ENCODE measurements around the gene CBX5.
"Not testable (repeated sequence)": the region's sequence is repeated elsewhere in the genome, so short reads cannot be mapped to it uniquely, and the experiment has no call there.

The CBX5 gene

DNA sequence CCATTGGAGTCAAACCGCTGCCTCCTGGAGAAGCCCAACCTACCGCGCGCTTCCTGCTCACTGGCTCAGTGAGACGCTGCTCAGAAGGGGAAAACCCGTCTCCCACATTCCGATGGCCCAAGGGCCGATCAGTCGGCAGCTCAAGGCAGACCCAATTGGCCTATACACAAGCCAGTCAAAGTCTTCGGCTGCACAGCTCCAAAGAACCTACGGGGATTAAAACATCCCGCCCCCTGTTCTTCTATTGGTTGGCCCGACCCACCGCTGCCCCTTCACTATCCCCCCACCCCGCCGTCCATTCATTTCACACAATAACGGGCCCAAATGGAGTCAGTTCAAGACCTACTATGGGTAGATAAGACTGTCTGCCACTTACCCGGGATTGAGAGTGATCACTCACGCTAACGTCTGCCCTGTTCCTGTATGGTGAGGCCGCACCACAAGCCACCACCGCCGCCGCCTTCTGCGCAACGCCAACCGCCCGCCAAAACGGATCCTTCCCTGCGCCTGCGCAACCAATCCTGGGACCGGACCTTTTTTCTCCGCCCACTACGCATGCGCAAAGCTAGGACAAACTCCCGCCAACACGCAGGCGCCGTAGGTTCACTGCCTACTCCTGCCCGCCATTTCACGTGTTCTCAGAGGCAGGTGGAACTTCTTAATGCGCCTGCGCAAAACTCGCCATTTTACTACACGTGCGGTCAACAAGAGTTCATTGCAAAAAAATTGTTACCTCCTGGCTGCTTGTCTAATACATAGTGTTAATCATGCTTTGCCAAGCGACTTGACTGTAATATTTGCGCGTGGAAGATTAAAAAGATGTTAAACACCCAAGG, at the start of gene CBX5:
CBX5 (minus strand) TSS at position 491 of the 836 bp plus-strand sequence. CDS start 22,472 bp downstream, outside the sequence.
- peaks cover 55% of the 10 kb centered on the region for H3K4me1 Mint-ChIP-seq (ENCODE audit: low read depth)
- H3K27ac Mint-ChIP-seq = no peak within 1 kb of the TSS
- no peak within 1 kb of the TSS for H3K4me3 Mint-ChIP-seq
- no peaks in the 10 kb centered on the region for H3K27me3 Mint-ChIP-seq (ENCODE audit: low read depth)
- H3K36me3 Mint-ChIP-seq (ENCODE audit: low read depth) = peaks cover 17% of the 10 kb centered on the region
- H3K9me3 Mint-ChIP-seq = no peaks in the 10 kb centered on the region

DNA sequence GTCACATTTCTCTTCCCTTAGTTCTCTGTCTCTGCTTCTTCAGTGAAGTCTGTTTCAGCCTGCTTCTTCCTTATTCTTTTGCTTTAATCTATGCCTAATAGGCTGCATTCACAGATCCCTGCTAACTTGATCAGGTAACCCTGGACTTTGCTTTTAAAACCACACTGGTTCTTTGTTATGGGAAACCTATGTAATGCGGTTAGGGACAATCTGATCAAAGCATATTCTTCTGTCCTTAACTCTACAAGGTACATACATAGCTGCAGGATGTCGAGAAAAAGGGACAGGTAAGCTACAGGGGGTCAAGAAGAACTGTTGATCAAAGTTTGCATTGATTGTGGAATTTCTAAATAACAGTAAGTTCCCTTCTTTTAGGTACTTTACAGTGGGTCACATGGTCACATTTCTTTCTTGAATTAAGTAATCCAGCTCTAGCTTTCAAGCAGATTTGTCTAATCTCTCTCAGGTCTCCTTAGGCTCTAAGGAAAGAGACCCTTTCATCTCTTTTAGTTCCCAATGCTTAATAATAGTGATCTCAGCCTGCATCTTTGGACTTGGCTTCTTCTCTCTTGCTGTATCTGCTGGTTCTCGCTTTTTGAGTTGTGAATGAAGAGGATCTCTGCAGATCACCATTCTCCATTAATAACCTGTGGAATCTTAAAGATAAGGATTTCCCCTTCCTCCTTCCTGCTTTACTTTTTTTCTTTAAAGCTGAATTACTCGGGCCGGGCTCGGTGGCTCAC, 48.8 kb upstream of the CBX5 start:
- Mint-ChIP-seq H3K27me3 (ENCODE audit: low read depth) (no peaks in the 10 kb centered on the region), H3K9me3 (no peaks in the 10 kb centered on the region), H3K4me3 (peak overlapping the region; percentile 32), H3K36me3 (ENCODE audit: low read depth) (peaks cover 14% of the 10 kb centered on the region), H3K4me1 (ENCODE audit: low read depth) (peaks cover 45% of the 10 kb centered on the region), H3K27ac (peak overlapping the region; percentile 58)

DNA sequence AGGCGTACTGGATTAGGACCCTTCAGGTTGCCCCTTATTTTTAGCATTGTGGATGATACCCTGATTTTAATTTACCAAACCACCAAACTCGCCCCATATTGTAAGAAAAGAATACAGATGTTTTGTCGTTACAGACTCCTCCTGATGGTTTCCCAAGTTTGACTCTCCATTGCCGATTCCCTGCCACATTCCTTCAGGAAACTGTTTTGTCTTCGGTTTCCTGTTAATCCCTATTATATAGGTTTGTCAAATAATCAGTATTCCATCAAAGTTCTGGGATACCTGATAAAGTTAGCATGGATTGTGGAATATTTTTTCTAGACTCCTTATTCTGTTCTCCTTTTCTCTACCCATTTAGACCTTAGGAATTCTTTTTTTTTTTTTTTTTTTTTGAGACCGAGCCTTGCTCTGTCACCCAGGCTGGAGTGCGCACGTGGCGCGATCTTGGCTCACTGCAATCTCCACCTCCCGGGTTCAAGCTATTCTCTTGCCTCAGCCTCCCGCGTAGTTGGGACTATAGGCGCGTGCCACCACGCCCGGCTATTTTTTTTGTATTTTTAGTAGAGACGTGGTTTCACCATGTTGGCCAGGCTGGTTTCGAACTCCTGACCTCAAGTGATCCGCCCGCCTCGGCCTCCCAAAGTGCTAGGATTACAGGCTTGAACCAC, 45.7 kb upstream of the CBX5 start:
- H3K9me3 Mint-ChIP-seq; H3K27me3 Mint-ChIP-seq (ENCODE audit: low read depth); H3K36me3 Mint-ChIP-seq (ENCODE audit: low read depth): not testable (repeated sequence)
- H3K27ac Mint-ChIP-seq = peak overlapping the region; percentile 89
- H3K4me1 Mint-ChIP-seq (ENCODE audit: low read depth) = peaks cover 29% of the 10 kb centered on the region
- H3K4me3 Mint-ChIP-seq = peak overlapping the region; percentile 91

DNA sequence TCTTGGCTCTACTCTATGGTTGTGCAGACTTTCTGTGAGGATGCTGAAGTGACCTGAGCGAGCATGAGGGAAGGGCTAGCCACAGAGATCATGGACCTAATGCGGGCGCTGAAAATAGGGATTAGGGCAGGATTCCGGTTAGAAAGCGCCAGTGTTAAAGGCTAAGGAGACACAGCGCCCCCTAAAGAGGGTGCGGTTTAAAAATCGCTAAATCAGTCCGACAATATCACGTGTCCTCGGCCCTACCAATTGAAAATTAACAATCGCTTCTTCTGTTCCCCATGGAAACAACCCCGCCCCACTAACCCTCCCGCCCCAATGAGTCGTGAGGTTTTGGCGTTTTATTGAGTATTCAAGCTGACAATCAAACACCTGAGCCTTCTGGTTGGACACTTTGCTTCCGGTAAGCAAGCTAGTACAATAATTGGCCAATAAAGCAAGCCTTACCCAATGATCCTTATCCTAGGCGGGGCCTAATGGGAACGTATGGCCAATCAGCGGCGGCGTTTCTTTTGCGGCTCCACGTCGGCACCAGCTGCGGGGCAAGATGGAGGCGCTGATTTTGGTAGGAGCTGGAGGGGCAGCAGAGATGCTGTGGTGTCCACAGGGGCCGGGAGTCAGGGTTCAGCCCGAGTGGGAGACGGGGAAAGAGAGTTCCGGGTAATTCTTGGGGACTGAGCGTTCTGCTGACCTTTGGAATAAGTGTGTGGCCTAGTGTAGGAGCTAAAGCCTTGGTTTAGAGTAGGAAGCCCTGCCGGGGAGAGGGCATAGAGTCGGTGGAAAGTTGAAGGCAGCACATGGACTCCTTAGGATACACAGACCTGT, 44.9 kb upstream of the CBX5 start, which contains the start of gene COPZ1:
COPZ1 (plus strand) TSS at position 515 of the 825 bp plus-strand sequence; CDS start at position 548, 33 bp downstream.
- peak within 1 kb of the TSS; percentile 91 for H3K4me3 Mint-ChIP-seq
- H3K9me3 Mint-ChIP-seq = no peaks in the 10 kb centered on the region
- H3K4me1 Mint-ChIP-seq (ENCODE audit: low read depth) = peaks cover 24% of the 10 kb centered on the region
- H3K27ac Mint-ChIP-seq = peak within 1 kb of the TSS; percentile 89
- H3K27me3 Mint-ChIP-seq (ENCODE audit: low read depth) = peaks cover 2% of the 10 kb centered on the region
- peaks cover 8% of the 10 kb centered on the region for H3K36me3 Mint-ChIP-seq (ENCODE audit: low read depth)

DNA sequence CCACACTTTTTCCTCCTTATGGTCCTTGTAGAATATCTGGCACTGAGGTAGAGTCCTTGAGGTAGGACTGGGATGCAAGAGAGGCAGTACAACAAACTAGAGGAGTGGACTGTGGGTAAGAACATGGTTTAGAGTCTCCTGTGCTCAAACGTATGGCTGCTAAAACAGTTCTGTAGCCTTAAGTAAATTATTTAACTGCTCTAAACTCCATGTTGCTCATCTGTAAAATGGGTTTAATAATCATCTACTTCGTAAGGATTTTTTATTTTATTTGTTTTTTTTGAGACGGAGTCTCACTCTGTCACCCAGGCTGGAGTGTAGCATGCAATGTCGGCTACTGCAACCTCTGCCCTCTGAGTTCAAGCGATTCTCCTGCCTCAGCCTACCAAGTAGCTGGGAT, 41.4 kb upstream of the CBX5 start:
- Mint-ChIP-seq H3K36me3 (ENCODE audit: low read depth) (peaks cover 4% of the 10 kb centered on the region), H3K4me3 (no peak overlapping the region), H3K9me3 (no peaks in the 10 kb centered on the region), H3K27me3 (ENCODE audit: low read depth) (peaks cover 8% of the 10 kb centered on the region), H3K4me1 (ENCODE audit: low read depth) (peaks cover 4% of the 10 kb centered on the region), H3K27ac (no peak overlapping the region)

DNA sequence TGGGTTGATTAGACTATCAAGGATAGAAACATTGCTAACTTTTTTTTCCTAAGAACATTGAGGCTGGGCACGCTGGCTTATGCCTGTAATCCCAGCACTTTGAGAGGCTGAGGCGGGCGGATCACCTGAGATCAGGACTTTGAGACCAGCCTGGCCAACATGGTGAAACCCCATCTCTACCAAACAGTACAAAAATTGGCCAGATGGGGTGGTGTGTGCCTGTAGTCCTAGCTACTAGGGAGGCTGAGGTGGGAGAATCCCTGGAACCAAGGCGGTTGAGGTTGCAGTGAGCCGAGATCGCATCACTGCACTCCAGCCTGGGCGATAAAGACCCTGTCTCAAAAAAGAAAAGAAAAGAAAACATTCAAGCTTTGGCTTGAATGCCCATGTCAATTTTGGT, 32.4 kb upstream of the CBX5 start:
- not testable (repeated sequence) for H3K27ac Mint-ChIP-seq; H3K4me3 Mint-ChIP-seq; H3K4me1 Mint-ChIP-seq (ENCODE audit: low read depth)

DNA sequence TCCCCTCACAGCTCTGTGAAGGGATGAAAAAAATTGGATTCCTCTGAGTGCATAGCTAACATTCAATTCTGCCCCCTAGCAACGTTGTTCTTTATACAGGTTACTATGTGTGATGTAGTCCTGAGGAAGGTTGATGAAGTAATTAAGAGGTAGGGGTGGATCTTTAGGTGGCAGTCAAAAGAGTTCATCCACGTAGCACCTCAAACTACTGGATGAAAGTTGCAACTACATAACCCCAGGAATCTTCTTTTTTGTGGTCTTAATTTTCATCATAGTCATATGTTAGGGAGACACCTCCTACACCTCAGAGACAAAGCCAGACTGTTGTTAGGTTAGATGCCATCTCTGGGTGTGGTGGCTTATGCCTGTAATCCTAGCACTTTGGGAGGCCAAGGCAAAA, 31.1 kb upstream of the CBX5 start:
- peaks cover 23% of the 10 kb centered on the region for H3K27me3 Mint-ChIP-seq (ENCODE audit: low read depth)
- H3K36me3 Mint-ChIP-seq (ENCODE audit: low read depth) = no peaks in the 10 kb centered on the region
- H3K4me3 Mint-ChIP-seq = no peak overlapping the region
- no peaks in the 10 kb centered on the region for H3K9me3 Mint-ChIP-seq
- H3K4me1 Mint-ChIP-seq (ENCODE audit: low read depth) = peaks cover 6% of the 10 kb centered on the region
- no peak overlapping the region for H3K27ac Mint-ChIP-seq

More for the DNA sequence above, 32.4 kb upstream of the CBX5 start:
- H3K27me3 Mint-ChIP-seq (ENCODE audit: low read depth) = peaks cover 17% of the 10 kb centered on the region
- H3K9me3 Mint-ChIP-seq; H3K36me3 Mint-ChIP-seq (ENCODE audit: low read depth): not testable (repeated sequence)

DNA sequence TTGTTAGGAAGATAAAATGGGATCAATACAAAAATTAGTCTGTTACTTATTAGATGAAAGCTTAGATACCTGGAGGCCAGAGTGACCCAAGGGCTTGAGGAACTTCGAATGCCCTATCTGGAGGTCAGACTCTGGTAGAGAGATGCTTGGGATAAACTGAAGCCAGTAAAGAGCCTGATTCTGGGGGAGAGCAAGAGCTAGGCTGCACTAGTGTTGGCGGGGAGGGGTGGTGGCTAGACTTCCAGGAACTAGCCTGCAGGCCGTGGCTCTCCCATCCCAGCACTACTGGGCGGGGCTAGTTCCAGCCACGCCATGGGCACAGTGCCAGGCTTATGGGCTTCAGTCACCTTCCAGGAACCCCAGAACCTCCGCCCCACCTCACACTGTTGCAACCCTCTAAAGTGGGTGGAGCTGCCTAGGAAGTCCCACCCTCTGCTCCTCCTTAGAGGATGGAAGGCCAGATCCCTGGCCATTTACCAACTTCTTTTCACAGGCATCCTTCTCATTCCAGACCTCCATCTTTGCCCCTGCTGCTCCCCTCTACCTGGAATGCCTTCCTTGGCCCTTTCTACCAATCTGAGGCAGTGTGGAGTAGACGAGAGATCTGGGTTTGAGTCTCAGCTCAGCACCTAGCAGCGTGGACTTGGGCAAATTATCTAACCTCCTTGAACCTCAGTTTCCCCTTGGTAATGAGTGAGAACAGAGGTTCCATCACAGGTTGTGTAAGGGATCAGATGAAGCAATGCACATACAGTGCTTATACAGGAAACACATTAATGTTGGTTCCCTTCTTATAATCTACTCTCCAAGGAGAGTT, 27.2 kb upstream of the CBX5 start:
- H3K4me1 Mint-ChIP-seq (ENCODE audit: low read depth) = peaks cover 9% of the 10 kb centered on the region
- peaks cover 47% of the 10 kb centered on the region for H3K27me3 Mint-ChIP-seq (ENCODE audit: low read depth)
- no peaks in the 10 kb centered on the region for H3K36me3 Mint-ChIP-seq (ENCODE audit: low read depth)
- no peak overlapping the region for H3K4me3 Mint-ChIP-seq
- H3K9me3 Mint-ChIP-seq = no peaks in the 10 kb centered on the region
- no peak overlapping the region for H3K27ac Mint-ChIP-seq

DNA sequence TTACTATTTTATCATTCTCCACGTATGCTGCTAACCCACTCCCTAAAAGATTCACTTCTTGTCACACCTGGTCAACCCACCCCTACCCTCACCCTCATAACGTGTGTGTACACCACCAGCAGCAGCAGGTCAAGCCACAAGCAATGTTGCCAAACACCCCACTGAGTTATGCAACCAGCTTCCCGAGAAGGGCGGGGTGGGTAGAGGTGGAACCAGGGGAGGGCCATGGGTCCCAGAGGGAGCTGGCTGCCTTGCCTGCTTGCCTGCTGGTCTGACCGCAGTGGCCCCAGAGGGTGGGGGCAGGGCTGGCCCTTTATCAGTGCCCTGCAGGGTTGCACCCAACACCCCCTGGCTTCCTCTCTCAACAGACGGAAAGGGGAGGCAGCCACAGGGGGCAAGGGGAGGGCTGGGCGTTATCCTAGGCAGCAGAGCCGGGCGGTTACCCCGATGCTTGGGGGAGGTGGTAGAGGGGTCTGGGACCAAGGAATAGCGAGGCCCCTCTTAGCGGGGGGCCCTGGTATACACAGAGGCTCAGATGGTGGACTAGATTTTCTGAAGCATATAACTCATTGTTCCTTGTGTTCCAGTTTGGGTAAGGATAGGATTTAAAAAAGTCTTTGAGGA, 24.4 kb upstream of the CBX5 start:
- Mint-ChIP-seq H3K27ac (no peak overlapping the region), H3K27me3 (ENCODE audit: low read depth) (peaks cover 67% of the 10 kb centered on the region), H3K4me1 (ENCODE audit: low read depth) (peaks cover 9% of the 10 kb centered on the region), H3K9me3 (no peaks in the 10 kb centered on the region), H3K36me3 (ENCODE audit: low read depth) (no peaks in the 10 kb centered on the region), H3K4me3 (no peak overlapping the region)

DNA sequence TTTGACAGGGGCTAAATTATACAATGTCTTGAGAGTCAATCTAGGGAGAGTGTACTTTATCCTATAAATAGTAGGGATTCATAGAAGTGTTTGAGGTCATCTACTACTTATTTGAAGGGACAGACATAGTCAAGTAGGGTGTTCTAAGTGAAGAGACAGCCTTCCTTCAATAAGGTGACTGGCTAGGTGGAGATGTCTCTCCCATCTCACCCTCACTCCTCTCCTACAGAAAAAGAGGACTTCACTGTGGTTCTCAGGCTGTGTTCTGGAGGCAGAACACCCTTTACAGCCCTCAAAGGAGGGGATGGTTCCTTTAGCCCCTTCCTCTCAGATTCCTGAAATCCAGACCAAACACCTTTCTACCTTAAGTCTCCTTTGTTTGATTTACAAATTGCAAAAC, 23.7 kb upstream of the CBX5 start:
- Mint-ChIP-seq H3K36me3 (ENCODE audit: low read depth) (no peaks in the 10 kb centered on the region), H3K4me1 (ENCODE audit: low read depth) (peaks cover 9% of the 10 kb centered on the region), H3K9me3 (no peaks in the 10 kb centered on the region), H3K27me3 (ENCODE audit: low read depth) (peaks cover 73% of the 10 kb centered on the region), H3K27ac (no peak overlapping the region), H3K4me3 (no peak overlapping the region)

DNA sequence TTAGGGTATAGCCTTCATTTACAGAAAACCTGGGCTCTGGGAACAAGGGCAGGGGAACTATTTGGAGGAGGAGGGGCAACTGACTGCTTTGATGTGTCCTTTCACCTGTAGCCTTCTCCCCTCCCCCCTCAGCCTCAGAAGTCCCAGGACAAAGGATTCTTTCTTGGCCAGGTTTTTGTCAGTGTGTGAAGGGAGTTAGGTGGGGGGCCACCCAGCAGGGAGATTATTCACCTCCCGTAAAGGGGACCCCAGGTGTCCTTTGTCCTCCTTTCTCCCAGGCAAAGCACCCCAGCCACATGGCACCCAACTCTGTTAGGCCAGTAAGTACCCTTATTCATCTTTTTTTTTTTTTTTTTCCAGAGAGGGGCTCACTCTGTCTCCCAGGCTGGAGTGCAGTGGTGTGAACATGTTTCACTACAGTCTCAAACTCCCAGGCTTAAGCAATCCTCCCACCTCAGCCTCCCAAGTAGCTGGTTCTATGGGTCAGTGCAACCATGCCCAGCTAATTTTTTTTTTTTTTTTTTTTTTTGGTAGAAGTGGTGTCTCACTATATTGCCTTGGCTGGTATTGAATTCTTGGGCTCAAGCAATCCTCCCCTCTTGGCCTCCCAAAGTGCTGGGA, 21.6 kb upstream of the CBX5 start:
- Mint-ChIP-seq H3K27me3 (ENCODE audit: low read depth) (peaks cover 76% of the 10 kb centered on the region), H3K36me3 (ENCODE audit: low read depth) (no peaks in the 10 kb centered on the region), H3K9me3 (no peaks in the 10 kb centered on the region), H3K27ac (no peak overlapping the region), H3K4me1 (ENCODE audit: low read depth) (peaks cover 8% of the 10 kb centered on the region), H3K4me3 (no peak overlapping the region)

DNA sequence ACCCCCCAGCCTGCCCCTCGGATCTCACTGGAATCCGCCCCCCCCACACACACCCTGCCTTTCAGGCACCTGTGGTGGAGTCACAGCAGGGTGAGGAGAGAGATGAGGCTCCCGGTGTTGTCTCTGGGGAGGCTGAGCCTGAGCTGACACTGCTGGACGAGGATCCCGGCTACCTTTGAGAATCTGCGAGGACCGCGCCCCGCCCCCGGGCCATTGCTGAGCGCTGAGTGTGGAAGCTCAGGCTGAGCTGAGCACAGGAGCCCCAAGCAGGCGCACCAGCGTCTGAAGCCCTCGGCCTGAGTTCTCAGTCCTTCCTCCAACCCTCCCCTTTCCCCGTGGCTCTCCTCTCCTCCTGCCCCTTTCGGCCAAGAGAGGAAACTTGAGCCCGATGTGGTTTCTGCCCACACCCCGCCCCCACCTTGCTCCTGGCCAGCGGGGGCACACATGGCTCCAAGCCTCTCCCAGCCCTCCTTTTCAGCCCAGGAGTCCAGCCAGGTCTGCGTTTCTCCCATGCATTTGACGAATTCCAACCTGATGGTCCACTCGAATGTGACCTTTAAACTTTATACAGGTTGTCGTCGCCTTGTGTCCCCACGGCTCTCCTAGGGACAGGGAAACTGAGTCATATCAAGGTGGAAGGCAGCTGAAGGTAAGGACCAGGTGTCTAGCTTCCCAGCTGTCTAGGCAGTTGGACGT, 21.0 kb upstream of the CBX5 start, which contains the start of gene NFE2:
NFE2 (minus strand) TSS at position 284 of the 696 bp plus-strand sequence. CDS start 5,767 bp downstream, outside the sequence.
- no peak within 1 kb of the TSS for H3K4me3 Mint-ChIP-seq
- H3K27me3 Mint-ChIP-seq (ENCODE audit: low read depth) = peaks cover 78% of the 10 kb centered on the region
- no peak within 1 kb of the TSS for H3K27ac Mint-ChIP-seq
- H3K36me3 Mint-ChIP-seq (ENCODE audit: low read depth) = no peaks in the 10 kb centered on the region
- peaks cover 8% of the 10 kb centered on the region for H3K4me1 Mint-ChIP-seq (ENCODE audit: low read depth)
- H3K9me3 Mint-ChIP-seq = no peaks in the 10 kb centered on the region

All from T-helper 1 cell treated with Interleukin-12 subunit alpha and Interleukin-12 subunit beta and Interleukin-4 antibody, amounts not matched to agents 30 μg/mL and 1 μg/mL, for 36 hours (primary cell).